GM23338 (cell line): ENCODE measurements around the gene MTLN. TPM values are rescaled to one million over a fixed set of nuclear protein-coding genes. Genes with fewer than 3 reads are reported as not detected.

Experiments used
- ATAC-seq: fragments of 200-7000 bp; cut with Tn5 transposase; 3 replicates; pipeline ENCODE4 v1.9.1; 2020
- DNase-seq: peaks from one replicate; pipeline ENCODE4 v3.0.0-alpha.2; 2015; ENCODE audit warnings: low spot score
- H2AFZ ChIP-seq: fragments of 200-600 bp; sonication (generic); 2 replicates; pipeline ENCODE4 v1.8.0; 2016; ENCODE audit warnings: antibody characterized with exemption, mild to moderate bottlenecking, moderate library complexity
- H3F3A ChIP-seq: fragments of 200-600 bp; sonication (generic); replicated peaks from 2 replicates; pipeline ENCODE4 v1.8.0; 2017; ENCODE audit warnings: antibody characterized with exemption, mixed run types, low read depth
- H3K27ac ChIP-seq: fragments of 200-600 bp; sonication (generic); 2 replicates; pipeline ENCODE4 v1.6.1; 2016; ENCODE audit warnings: low read depth
- H3K27me3 ChIP-seq: fragments of 200-600 bp; sonication (generic); 2 replicates; pipeline ENCODE4 v1.8.0; 2016; ENCODE audit warnings: mild to moderate bottlenecking, mixed run types, moderate library complexity; ENCODE audit not compliant: insufficient read depth
- H3K36me3 ChIP-seq: fragments of 200-600 bp; sonication (generic); 2 replicates; pipeline ENCODE4 v1.8.0; 2016; ENCODE audit warnings: mild to moderate bottlenecking; ENCODE audit not compliant: insufficient read depth
- H3K4me1 ChIP-seq: fragments of 200-600 bp; sonication (generic); 2 replicates; pipeline ENCODE4 v1.8.0; 2016; ENCODE audit warnings: mild to moderate bottlenecking, moderate library complexity; ENCODE audit not compliant: insufficient read depth
- H3K4me2 ChIP-seq: fragments of 200-600 bp; sonication (generic); 2 replicates; pipeline ENCODE4 v1.7.1; 2017; ENCODE audit warnings: mixed run types
- H3K4me3 ChIP-seq: fragments of 200-600 bp; sonication (generic); 2 replicates; pipeline ENCODE4 v1.6.1; 2016; ENCODE audit warnings: mixed run types
- H3K79me2 ChIP-seq: fragments of 200-600 bp; sonication (generic); replicated peaks from 2 replicates; pipeline ENCODE4 v1.8.0; 2017; ENCODE audit warnings: mild to moderate bottlenecking; ENCODE audit not compliant: insufficient read depth
- H3K9me2 ChIP-seq: fragments of 200-600 bp; sonication (generic); 2 replicates; pipeline ENCODE4 v1.8.0; 2017; ENCODE audit not compliant: insufficient read depth
- H4K20me1 ChIP-seq: fragments of 200-600 bp; sonication (generic); replicated peaks from 2 replicates; pipeline ENCODE4 v1.8.0; 2017; ENCODE audit warnings: mild to moderate bottlenecking; ENCODE audit not compliant: insufficient read depth
- H3K27ac Mint-ChIP-seq: 2 replicates; pipeline ENCODE4 v1.8.0; 2020; ENCODE audit warnings: inconsistent platforms, mild to moderate bottlenecking, moderate library complexity, mixed read lengths
- H3K27me3 Mint-ChIP-seq: 3 replicates; pipeline ENCODE4 v1.8.0; 2022; ENCODE audit warnings: low read depth, mild to moderate bottlenecking, moderate library complexity, mixed read lengths, inconsistent platforms; ENCODE audit not compliant: insufficient read depth, poor library complexity
- H3K36me3 Mint-ChIP-seq: 3 replicates; pipeline ENCODE4 v1.8.0; 2021; ENCODE audit warnings: low read depth, mild to moderate bottlenecking, inconsistent platforms, moderate library complexity, mixed read lengths
- H3K4me1 Mint-ChIP-seq: 3 replicates; pipeline ENCODE4 v1.8.0; 2020; ENCODE audit warnings: mild to moderate bottlenecking, inconsistent platforms, mixed read lengths
- H3K4me3 Mint-ChIP-seq: 3 replicates; pipeline ENCODE4 v1.8.0; 2021; ENCODE audit warnings: moderate library complexity, mild to moderate bottlenecking, inconsistent platforms, mixed read lengths
- H3K9me3 Mint-ChIP-seq: 3 replicates; pipeline ENCODE4 v1.8.0; 2020; ENCODE audit warnings: moderate library complexity, mild to moderate bottlenecking, inconsistent platforms, mixed read lengths
- CREB1 ChIP-seq: fragments of 250-450 bp; sonication (Bioruptor Pico); IDR thresholded peaks from 2 replicates; pipeline ENCODE4 v1.5.0; 2020; ENCODE audit warnings: low read depth, mild to moderate bottlenecking, moderate library complexity
- EZH2 ChIP-seq: fragments of 200-600 bp; sonication (generic); IDR thresholded peaks from one replicate; pipeline ENCODE4 v1.8.0; 2017; ENCODE audit warnings: antibody characterized with exemption, mild to moderate bottlenecking, low read depth; ENCODE audit not compliant: unreplicated experiment
- EZH2phosphoT487 ChIP-seq: fragments of 200-600 bp; sonication (generic); IDR thresholded peaks from one replicate; pipeline ENCODE4 v1.8.1; 2018; ENCODE audit warnings: antibody characterized with exemption; ENCODE audit not compliant: unreplicated experiment
- JUNB ChIP-seq: IDR thresholded peaks from one replicate; pipeline ENCODE4 v1.6.1; 2016; ENCODE audit warnings: antibody characterized with exemption; ENCODE audit not compliant: unreplicated experiment
- NANOG ChIP-seq: IDR thresholded peaks from 2 replicates; pipeline ENCODE4 v1.6.1; 2016; ENCODE audit warnings: antibody characterized with exemption, borderline replicate concordance
- POLR2AphosphoS5 ChIP-seq: IDR thresholded peaks from 2 replicates; pipeline ENCODE4 v1.6.1; 2016; ENCODE audit warnings: antibody characterized with exemption, low read depth
- REST ChIP-seq: IDR thresholded peaks from one replicate; pipeline ENCODE4 v1.6.1; 2018; ENCODE audit warnings: antibody characterized with exemption; ENCODE audit not compliant: unreplicated experiment
- STAT1 ChIP-seq: IDR thresholded peaks from one replicate; pipeline ENCODE4 v1.6.1; 2016; ENCODE audit warnings: antibody characterized with exemption; ENCODE audit not compliant: unreplicated experiment
- ZNF114 ChIP-seq: fragments of 250-450 bp; sonication (Bioruptor Pico); IDR thresholded peaks from 2 replicates; pipeline ENCODE4 v1.5.0; 2020; ENCODE audit warnings: mild to moderate bottlenecking, moderate library complexity
- ZNF331 ChIP-seq: fragments of 250-450 bp; sonication (Bioruptor Pico); IDR thresholded peaks from 2 replicates; pipeline ENCODE4 v1.5.0; 2020; ENCODE audit warnings: low read depth, mild to moderate bottlenecking, moderate library complexity
- polyA plus RNA-seq: library from polyadenylated mRNA; unstranded; fragments of >200 nt; fragmentation: Nextera tagmentation; extraction: Ambion mirVana; gene quantifications from 2 replicates; pipeline ENCODE4 v1.2.1, GENCODE V29; 2016
- total RNA-seq: library from RNA; depleted of rRNA; stranded (reverse); fragments of >200 nt; shearing (Covaris generic); gene quantifications from 2 replicates; pipeline ENCODE4 v1.2.3, GENCODE V29; 2014
- TF ChIP-seq, protein P1 (sequence below): IDR thresholded peaks from 2 replicates; pipeline ENCODE4 v1.6.1; 2016; ENCODE audit warnings: antibody characterized with exemption
- TF ChIP-seq, protein P2 (sequence below), 2 experiments: fragments of 200-600 bp in 1 of 2; sonication (generic) in 1 of 2; conservative IDR thresholded peaks; 2 replicates each; pipeline versions ENCODE4 v1.5.1 to v1.6.1; 2016 to 2017; ENCODE audit warnings: antibody characterized with exemption in 2 of 2, low read depth in 2 of 2, mild to moderate bottlenecking in 2 of 2, moderate library complexity in 1 of 2
- TF ChIP-seq, protein P3 (sequence below): fragments of 250-450 bp; sonication (Bioruptor Pico); IDR thresholded peaks from 2 replicates; pipeline ENCODE4 v1.5.0; 2020; ENCODE audit warnings: mild to moderate bottlenecking, moderate library complexity

The MTLN gene
- total and polyA plus RNA-seq, 2 experiments from 2014 or later: 40.2 to 151 TPM

DNA sequence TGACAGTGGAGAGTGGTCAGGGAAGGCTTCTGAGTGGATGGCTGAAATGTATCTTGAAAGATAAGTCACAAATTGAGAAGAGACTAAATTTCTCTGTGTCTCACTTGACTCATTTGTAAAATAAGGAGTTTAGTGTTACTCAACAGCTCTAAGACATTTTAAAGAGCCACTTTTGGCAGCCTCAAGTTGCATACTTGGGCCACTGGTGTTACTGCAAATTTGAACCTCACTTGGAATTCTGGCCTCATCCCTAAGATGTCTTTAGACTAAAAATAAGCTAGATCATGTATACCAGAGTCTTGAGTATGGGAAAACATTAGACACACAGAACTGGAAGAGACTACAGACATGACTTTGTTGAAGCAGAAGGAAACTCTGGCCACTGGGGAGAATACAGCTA is 4.5 kb upstream of the MTLN start:
- H3K79me2 ChIP-seq: no peaks in the 10 kb centered on the region; the same call in 1 of the 2 replicates
- Mint-ChIP-seq H3K36me3 (peaks cover 18% of the 10 kb centered on the region), H3K4me1 (peaks cover 1% of the 10 kb centered on the region; the same call in 2 of the 3 replicates), H3K27ac (no peak overlapping the region), H3K9me3 (peaks cover 49% of the 10 kb centered on the region), H3K4me3 (no peak overlapping the region), H3K27me3 (peaks cover 9% of the 10 kb centered on the region)
- no peaks in the 10 kb centered on the region for H3K27me3 ChIP-seq
- no peaks in the 10 kb centered on the region for H4K20me1 ChIP-seq
- H3K36me3 ChIP-seq: no peaks in the 10 kb centered on the region
- H3K4me2 ChIP-seq: no peak overlapping the region
- TF ChIP-seq, protein P1, sequence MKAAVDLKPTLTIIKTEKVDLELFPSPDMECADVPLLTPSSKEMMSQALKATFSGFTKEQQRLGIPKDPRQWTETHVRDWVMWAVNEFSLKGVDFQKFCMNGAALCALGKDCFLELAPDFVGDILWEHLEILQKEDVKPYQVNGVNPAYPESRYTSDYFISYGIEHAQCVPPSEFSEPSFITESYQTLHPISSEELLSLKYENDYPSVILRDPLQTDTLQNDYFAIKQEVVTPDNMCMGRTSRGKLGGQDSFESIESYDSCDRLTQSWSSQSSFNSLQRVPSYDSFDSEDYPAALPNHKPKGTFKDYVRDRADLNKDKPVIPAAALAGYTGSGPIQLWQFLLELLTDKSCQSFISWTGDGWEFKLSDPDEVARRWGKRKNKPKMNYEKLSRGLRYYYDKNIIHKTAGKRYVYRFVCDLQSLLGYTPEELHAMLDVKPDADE: no peak
- TF ChIP-seq JUNB (no peak), POLR2AphosphoS5 (no peak), NANOG (no peak), CREB1 (CRISPR knock-in tag) (no peak), EZH2 (no peak), ZNF331 (CRISPR knock-in tag) (no peak), STAT1 (no peak), REST (no peak), ZNF114 (CRISPR knock-in tag) (no peak), EZH2phosphoT487 (no peak)
- TF ChIP-seq, protein P2, sequence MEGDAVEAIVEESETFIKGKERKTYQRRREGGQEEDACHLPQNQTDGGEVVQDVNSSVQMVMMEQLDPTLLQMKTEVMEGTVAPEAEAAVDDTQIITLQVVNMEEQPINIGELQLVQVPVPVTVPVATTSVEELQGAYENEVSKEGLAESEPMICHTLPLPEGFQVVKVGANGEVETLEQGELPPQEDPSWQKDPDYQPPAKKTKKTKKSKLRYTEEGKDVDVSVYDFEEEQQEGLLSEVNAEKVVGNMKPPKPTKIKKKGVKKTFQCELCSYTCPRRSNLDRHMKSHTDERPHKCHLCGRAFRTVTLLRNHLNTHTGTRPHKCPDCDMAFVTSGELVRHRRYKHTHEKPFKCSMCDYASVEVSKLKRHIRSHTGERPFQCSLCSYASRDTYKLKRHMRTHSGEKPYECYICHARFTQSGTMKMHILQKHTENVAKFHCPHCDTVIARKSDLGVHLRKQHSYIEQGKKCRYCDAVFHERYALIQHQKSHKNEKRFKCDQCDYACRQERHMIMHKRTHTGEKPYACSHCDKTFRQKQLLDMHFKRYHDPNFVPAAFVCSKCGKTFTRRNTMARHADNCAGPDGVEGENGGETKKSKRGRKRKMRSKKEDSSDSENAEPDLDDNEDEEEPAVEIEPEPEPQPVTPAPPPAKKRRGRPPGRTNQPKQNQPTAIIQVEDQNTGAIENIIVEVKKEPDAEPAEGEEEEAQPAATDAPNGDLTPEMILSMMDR (conservative IDR thresholded peaks at IDR 0.05; ENCODE audit: low read depth in 2 of 2): no peak
- TF ChIP-seq, protein P3, sequence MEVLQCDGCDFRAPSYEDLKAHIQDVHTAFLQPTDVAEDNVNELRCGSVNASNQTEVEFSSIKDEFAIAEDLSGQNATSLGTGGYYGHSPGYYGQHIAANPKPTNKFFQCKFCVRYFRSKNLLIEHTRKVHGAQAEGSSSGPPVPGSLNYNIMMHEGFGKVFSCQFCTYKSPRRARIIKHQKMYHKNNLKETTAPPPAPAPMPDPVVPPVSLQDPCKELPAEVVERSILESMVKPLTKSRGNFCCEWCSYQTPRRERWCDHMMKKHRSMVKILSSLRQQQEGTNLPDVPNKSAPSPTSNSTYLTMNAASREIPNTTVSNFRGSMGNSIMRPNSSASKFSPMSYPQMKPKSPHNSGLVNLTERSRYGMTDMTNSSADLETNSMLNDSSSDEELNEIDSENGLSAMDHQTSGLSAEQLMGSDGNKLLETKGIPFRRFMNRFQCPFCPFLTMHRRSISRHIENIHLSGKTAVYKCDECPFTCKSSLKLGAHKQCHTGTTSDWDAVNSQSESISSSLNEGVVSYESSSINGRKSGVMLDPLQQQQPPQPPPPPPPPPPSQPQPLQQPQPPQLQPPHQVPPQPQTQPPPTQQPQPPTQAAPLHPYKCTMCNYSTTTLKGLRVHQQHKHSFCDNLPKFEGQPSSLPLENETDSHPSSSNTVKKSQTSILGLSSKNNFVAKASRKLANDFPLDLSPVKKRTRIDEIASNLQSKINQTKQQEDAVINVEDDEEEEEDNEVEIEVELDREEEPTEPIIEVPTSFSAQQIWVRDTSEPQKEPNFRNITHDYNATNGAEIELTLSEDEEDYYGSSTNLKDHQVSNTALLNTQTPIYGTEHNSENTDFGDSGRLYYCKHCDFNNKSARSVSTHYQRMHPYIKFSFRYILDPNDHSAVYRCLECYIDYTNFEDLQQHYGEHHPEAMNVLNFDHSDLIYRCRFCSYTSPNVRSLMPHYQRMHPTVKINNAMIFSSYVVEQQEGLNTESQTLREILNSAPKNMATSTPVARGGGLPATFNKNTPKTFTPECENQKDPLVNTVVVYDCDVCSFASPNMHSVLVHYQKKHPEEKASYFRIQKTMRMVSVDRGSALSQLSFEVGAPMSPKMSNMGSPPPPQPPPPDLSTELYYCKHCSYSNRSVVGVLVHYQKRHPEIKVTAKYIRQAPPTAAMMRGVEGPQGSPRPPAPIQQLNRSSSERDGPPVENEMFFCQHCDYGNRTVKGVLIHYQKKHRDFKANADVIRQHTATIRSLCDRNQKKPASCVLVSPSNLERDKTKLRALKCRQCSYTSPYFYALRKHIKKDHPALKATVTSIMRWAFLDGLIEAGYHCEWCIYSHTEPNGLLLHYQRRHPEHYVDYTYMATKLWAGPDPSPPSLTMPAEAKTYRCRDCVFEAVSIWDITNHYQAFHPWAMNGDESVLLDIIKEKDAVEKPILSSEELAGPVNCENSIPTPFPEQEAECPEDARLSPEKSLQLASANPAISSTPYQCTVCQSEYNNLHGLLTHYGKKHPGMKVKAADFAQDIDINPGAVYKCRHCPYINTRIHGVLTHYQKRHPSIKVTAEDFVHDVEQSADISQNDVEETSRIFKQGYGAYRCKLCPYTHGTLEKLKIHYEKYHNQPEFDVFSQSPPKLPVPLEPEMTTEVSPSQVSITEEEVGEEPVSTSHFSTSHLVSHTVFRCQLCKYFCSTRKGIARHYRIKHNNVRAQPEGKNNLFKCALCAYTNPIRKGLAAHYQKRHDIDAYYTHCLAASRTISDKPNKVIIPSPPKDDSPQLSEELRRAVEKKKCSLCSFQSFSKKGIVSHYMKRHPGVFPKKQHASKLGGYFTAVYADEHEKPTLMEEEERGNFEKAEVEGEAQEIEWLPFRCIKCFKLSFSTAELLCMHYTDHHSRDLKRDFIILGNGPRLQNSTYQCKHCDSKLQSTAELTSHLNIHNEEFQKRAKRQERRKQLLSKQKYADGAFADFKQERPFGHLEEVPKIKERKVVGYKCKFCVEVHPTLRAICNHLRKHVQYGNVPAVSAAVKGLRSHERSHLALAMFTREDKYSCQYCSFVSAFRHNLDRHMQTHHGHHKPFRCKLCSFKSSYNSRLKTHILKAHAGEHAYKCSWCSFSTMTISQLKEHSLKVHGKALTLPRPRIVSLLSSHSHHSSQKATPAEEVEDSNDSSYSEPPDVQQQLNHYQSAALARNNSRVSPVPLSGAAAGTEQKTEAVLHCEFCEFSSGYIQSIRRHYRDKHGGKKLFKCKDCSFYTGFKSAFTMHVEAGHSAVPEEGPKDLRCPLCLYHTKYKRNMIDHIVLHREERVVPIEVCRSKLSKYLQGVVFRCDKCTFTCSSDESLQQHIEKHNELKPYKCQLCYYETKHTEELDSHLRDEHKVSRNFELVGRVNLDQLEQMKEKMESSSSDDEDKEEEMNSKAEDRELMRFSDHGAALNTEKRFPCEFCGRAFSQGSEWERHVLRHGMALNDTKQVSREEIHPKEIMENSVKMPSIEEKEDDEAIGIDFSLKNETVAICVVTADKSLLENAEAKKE (CRISPR knock-in tag): no peak
- no peak for DNase-seq
- H3K4me3 ChIP-seq: no peak overlapping the region
- no peaks in the 10 kb centered on the region for H3K4me1 ChIP-seq
- peaks cover 3% of the 10 kb centered on the region; the same call in 1 of the 2 replicates for H3K9me2 ChIP-seq
- H3K27ac ChIP-seq: no peak overlapping the region
- ATAC-seq: no peak
- no peak overlapping the region for H2AFZ ChIP-seq
- H3F3A ChIP-seq: no peaks in the 10 kb centered on the region
